Measurements from ENCODE around the gene SERGEF. TPM values are rescaled to one million over a fixed set of nuclear protein-coding genes. Genes with fewer than 3 reads are reported as not detected.
A peak's percentile ranks its signal among the peaks of the same experiment; 100 is the strongest.
"Not testable (repeated sequence)": the region's sequence is repeated elsewhere in the genome, so short reads cannot be mapped to it uniquely, and the experiment has no call there.

SERGEF gene
- total RNA-seq, 1 donor from 2014 or later, result 17.6 TPM

- TF ChIP-seq EZH2 (IDR thresholded peaks at IDR 0.05; ENCODE audit: insufficient read depth, low read length), result no peak
- H3K36me3 ChIP-seq (ENCODE audit: insufficient read depth, low read length), result peaks cover 10% of the 10 kb centered on the region
- H3K9me3 Mint-ChIP-seq (ENCODE audit: unreplicated experiment), result no peaks in the 10 kb centered on the region
- no peaks in the 10 kb centered on the region for H3K27me3 Mint-ChIP-seq (ENCODE audit: low read depth, unreplicated experiment)
- H3K27ac ChIP-seq (ENCODE audit: low read depth, low read length), result no peak overlapping the region
- H2AFZ ChIP-seq (ENCODE audit: low read depth, low read length), result no peak overlapping the region
- no peaks in the 10 kb centered on the region for H3K27me3 ChIP-seq (ENCODE audit: insufficient read depth, low read length)
- peaks cover 5% of the 10 kb centered on the region for H3K36me3 Mint-ChIP-seq (ENCODE audit: low read depth, unreplicated experiment)
- peaks cover 9% of the 10 kb centered on the region for H3K4me1 Mint-ChIP-seq (ENCODE audit: low read depth, unreplicated experiment)
- no peak overlapping the region for H3K4me2 ChIP-seq (ENCODE audit: low read length)
- H3K9me3 ChIP-seq (ENCODE audit: insufficient read depth, low read depth, low read length), result no peaks in the 10 kb centered on the region
- DNase-seq (ENCODE audit: low read depth) (no peak), FAIRE-seq (no peak)
- no peak overlapping the region for H3K9ac ChIP-seq (ENCODE audit: low read length)
- no peak overlapping the region for H3K4me3 Mint-ChIP-seq (ENCODE audit: unreplicated experiment)
- H3K4me3 ChIP-seq (ENCODE audit: insufficient read depth, low read depth, low read length), result no peak overlapping the region
- peaks cover 9% of the 10 kb centered on the region for H4K20me1 ChIP-seq (ENCODE audit: insufficient read depth, low read length)
- H3K27ac Mint-ChIP-seq (ENCODE audit: unreplicated experiment), result peak overlapping the region; percentile 44
- no peaks in the 10 kb centered on the region for H3K79me2 ChIP-seq (ENCODE audit: insufficient read depth, low read length)
- H3K4me1 ChIP-seq (ENCODE audit: insufficient read depth, low read length), result no peaks in the 10 kb centered on the region
Observed at GRCh38 chr11:18005376-18006129, 7.3 kb downstream of the SERGEF start.

GRCh38 chr11:18001191-18001590 lies 11.7 kb downstream of the SERGEF start:
- Histone ChIP-seq H3K4me2 (ENCODE audit: low read length) (no peak overlapping the region), H3K27me3 (ENCODE audit: insufficient read depth, low read length) (no peaks in the 10 kb centered on the region), H3K4me1 (ENCODE audit: insufficient read depth, low read length) (no peaks in the 10 kb centered on the region), H3K36me3 (ENCODE audit: insufficient read depth, low read length) (peaks cover 8% of the 10 kb centered on the region), H3K27ac (ENCODE audit: low read depth, low read length) (no peak overlapping the region), H4K20me1 (ENCODE audit: insufficient read depth, low read length) (peaks cover 5% of the 10 kb centered on the region), H3K9ac (ENCODE audit: low read length) (no peak overlapping the region), H3K4me3 (ENCODE audit: insufficient read depth, low read depth, low read length) (no peak overlapping the region), H3K9me3 (ENCODE audit: insufficient read depth, low read depth, low read length) (no peaks in the 10 kb centered on the region), H2AFZ (ENCODE audit: low read depth, low read length) (no peak overlapping the region), H3K79me2 (ENCODE audit: insufficient read depth, low read length) (no peaks in the 10 kb centered on the region)
- Mint-ChIP-seq H3K27me3 (ENCODE audit: low read depth, unreplicated experiment) (no peaks in the 10 kb centered on the region), H3K9me3 (ENCODE audit: unreplicated experiment) (no peaks in the 10 kb centered on the region), H3K27ac (ENCODE audit: unreplicated experiment) (no peak overlapping the region), H3K4me1 (ENCODE audit: low read depth, unreplicated experiment) (peaks cover 9% of the 10 kb centered on the region), H3K36me3 (ENCODE audit: low read depth, unreplicated experiment) (peaks cover 8% of the 10 kb centered on the region), H3K4me3 (ENCODE audit: unreplicated experiment) (no peak overlapping the region)
- peak; percentile 8 for DNase-seq (ENCODE audit: low read depth)
- TF ChIP-seq EZH2 (IDR thresholded peaks at IDR 0.05; ENCODE audit: insufficient read depth, low read length) (no peak), CTCF (IDR thresholded peaks at IDR 0.05; ENCODE audit: insufficient read depth, low read depth, low read length) (no peak)
- no peak for FAIRE-seq

- H3K4me1 Mint-ChIP-seq (ENCODE audit: low read depth, unreplicated experiment), result peaks cover 8% of the 10 kb centered on the region
- H2AFZ ChIP-seq (ENCODE audit: low read depth, low read length), result no peak overlapping the region
- no peaks in the 10 kb centered on the region for H3K9me3 ChIP-seq (ENCODE audit: insufficient read depth, low read depth, low read length)
- H3K9ac ChIP-seq (ENCODE audit: low read length), result no peak overlapping the region
- FAIRE-seq (no peak), DNase-seq (ENCODE audit: low read depth) (no peak)
- H3K36me3 Mint-ChIP-seq (ENCODE audit: low read depth, unreplicated experiment), result peaks cover 8% of the 10 kb centered on the region
- no peaks in the 10 kb centered on the region for H3K27me3 Mint-ChIP-seq (ENCODE audit: low read depth, unreplicated experiment)
- H3K4me3 ChIP-seq (ENCODE audit: insufficient read depth, low read depth, low read length), result no peak overlapping the region
- H3K4me3 Mint-ChIP-seq (ENCODE audit: unreplicated experiment), result no peak overlapping the region
- no peak for TF ChIP-seq EZH2 (IDR thresholded peaks at IDR 0.05; ENCODE audit: insufficient read depth, low read length)
- TF ChIP-seq CTCF (IDR thresholded peaks at IDR 0.05; ENCODE audit: insufficient read depth, low read depth, low read length), result no peak
- H3K27ac Mint-ChIP-seq (ENCODE audit: unreplicated experiment), result no peak overlapping the region
- H3K27me3 ChIP-seq (ENCODE audit: insufficient read depth, low read length), result no peaks in the 10 kb centered on the region
- no peak overlapping the region for H3K4me2 ChIP-seq (ENCODE audit: low read length)
- H3K9me3 Mint-ChIP-seq (ENCODE audit: unreplicated experiment), result no peaks in the 10 kb centered on the region
- peaks cover 5% of the 10 kb centered on the region for H4K20me1 ChIP-seq (ENCODE audit: insufficient read depth, low read length)
- no peaks in the 10 kb centered on the region for H3K79me2 ChIP-seq (ENCODE audit: insufficient read depth, low read length)
- no peak overlapping the region for H3K27ac ChIP-seq (ENCODE audit: low read depth, low read length)
- no peaks in the 10 kb centered on the region for H3K4me1 ChIP-seq (ENCODE audit: insufficient read depth, low read length)
- peaks cover 8% of the 10 kb centered on the region for H3K36me3 ChIP-seq (ENCODE audit: insufficient read depth, low read length)
Observed at GRCh38 chr11:18000760-18001159, 12.1 kb downstream of the SERGEF start.

GRCh38 chr11:18000128-18000527 lies 12.7 kb downstream of the SERGEF start:
- H3K4me3 ChIP-seq (ENCODE audit: insufficient read depth, low read depth, low read length); FAIRE-seq; H3K9ac ChIP-seq (ENCODE audit: low read length); H3K4me2 ChIP-seq (ENCODE audit: low read length); H3K4me1 ChIP-seq (ENCODE audit: insufficient read depth, low read length); H3K4me3 Mint-ChIP-seq (ENCODE audit: unreplicated experiment); H3K27me3 Mint-ChIP-seq (ENCODE audit: low read depth, unreplicated experiment); H3K9me3 Mint-ChIP-seq (ENCODE audit: unreplicated experiment); H2AFZ ChIP-seq (ENCODE audit: low read depth, low read length); H3K36me3 ChIP-seq (ENCODE audit: insufficient read depth, low read length); H3K79me2 ChIP-seq (ENCODE audit: insufficient read depth, low read length); H3K9me3 ChIP-seq (ENCODE audit: insufficient read depth, low read depth, low read length); DNase-seq (ENCODE audit: low read depth); H3K27me3 ChIP-seq (ENCODE audit: insufficient read depth, low read length); H3K4me1 Mint-ChIP-seq (ENCODE audit: low read depth, unreplicated experiment); H4K20me1 ChIP-seq (ENCODE audit: insufficient read depth, low read length); H3K27ac Mint-ChIP-seq (ENCODE audit: unreplicated experiment); H3K27ac ChIP-seq (ENCODE audit: low read depth, low read length): not testable (repeated sequence)
- H3K36me3 Mint-ChIP-seq (ENCODE audit: low read depth, unreplicated experiment), result peaks cover 12% of the 10 kb centered on the region

Measured in astrocyte (in vitro differentiated cells and primary cell).